ENCODE data around the gene FADS2. TPM values are rescaled to one million over a fixed set of nuclear protein-coding genes. Genes with fewer than 3 reads are reported as not detected.

The FADS2 gene
- total RNA-seq, 4 donors from 2014 or later: 7.8 to 40.1 (median 16.2) TPM

DNA sequence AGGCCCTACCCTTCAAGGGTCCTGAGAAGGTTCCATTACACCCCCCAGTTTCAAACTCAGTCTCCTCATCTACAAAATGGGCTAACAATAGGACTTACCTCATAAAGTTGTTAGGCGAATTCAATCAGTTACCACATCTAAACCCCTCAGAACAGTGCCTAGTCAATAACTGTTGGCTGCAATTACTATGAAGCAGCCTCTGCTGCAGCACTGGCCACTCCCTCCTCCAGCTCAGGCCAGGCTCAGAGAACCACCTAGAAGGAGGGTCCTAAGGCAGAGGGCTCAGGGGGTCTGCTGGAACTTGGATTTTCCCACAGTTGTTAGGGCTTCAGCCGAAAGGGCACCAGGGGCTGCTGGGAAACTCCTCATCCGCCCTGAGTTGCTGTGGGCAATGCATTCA, 58.5 kb downstream of the FADS2 start:
- TF ChIP-seq, protein P1, sequence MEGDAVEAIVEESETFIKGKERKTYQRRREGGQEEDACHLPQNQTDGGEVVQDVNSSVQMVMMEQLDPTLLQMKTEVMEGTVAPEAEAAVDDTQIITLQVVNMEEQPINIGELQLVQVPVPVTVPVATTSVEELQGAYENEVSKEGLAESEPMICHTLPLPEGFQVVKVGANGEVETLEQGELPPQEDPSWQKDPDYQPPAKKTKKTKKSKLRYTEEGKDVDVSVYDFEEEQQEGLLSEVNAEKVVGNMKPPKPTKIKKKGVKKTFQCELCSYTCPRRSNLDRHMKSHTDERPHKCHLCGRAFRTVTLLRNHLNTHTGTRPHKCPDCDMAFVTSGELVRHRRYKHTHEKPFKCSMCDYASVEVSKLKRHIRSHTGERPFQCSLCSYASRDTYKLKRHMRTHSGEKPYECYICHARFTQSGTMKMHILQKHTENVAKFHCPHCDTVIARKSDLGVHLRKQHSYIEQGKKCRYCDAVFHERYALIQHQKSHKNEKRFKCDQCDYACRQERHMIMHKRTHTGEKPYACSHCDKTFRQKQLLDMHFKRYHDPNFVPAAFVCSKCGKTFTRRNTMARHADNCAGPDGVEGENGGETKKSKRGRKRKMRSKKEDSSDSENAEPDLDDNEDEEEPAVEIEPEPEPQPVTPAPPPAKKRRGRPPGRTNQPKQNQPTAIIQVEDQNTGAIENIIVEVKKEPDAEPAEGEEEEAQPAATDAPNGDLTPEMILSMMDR (IDR thresholded peaks at IDR 0.05): no peak
- DNase-seq (ENCODE audit: low spot score): no peak
- ATAC-seq (ENCODE audit: low FRiP score): no peak

DNA sequence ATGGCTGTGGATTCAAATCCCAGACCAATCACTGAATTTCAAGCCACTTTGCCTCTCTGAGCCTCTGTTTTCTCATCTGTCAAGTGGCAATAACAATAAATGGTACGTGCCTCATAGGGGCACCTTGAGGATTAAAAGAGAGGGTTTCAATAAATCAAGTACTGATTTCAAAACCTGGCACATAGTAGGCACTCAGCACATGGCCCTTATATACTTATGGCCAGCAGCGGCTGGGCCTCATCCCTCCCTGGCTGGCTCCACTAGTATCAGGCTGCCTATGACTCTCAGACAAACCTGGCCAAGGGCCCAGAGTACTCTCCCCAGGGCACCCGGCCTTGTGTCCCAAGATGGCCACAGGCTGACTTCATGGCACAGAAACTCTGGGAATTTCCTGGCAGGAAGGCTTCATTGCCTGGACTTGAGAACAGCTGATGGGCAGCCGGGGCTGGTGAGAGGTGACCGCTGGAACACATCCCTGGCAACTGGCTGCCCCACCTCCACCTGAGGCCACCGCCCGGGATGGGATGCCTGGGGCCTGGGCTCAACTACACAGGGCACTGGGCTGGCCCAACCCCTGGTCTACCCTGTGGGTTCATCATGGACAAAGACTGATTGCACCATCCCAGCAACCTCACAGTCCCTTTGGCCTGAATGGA, 59.9 kb downstream of the FADS2 start:
- TF ChIP-seq, protein P1 (IDR thresholded peaks at IDR 0.05): no peak
- DNase-seq (ENCODE audit: low spot score) (no peak), ATAC-seq (ENCODE audit: low FRiP score) (peak; percentile 3)

DNA sequence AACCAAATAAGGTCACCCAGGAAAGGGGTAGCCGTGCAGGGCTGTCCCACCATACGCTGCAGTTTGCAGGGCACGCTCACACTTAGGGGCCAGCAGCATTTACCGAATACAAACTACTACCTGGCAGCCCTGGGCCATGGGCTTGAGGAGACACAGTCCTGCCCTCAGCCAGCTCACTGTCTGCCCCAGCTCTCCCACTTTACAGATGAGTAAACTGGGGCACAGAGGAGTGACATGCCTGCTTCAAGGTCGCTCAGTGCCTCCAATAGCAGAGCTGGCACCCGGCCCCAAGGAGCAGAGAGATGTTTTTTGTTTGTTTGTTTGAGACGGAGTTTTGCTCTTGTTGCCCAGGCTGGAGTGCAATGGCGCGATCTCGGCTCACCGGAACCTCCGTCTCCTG, 60.5 kb downstream of the FADS2 start:
- ATAC-seq (ENCODE audit: low FRiP score) (no peak), DNase-seq (ENCODE audit: low spot score) (no peak)
- TF ChIP-seq, protein P1 (IDR thresholded peaks at IDR 0.05): no peak

DNA sequence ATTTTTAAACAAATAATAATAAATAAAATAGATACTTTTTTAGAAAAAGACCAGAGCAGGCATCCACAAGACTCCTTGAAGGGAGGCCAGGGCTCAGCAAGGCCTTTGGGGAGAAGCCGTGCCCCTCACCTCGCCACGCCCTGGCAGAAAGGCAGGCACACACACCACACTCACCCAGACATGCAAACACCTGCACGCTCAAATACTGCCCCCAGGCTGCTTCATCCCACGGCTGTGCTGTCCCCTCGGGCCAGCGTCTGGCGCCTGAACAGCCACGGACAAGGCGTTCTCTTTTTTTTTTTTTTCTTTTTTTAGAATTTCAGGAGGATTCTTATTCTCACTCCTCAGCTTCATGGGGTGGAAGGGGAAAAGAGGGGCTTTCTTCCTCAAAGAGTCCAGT, 61.7 kb downstream of the FADS2 start:
- no peak for DNase-seq (ENCODE audit: low spot score)
- TF ChIP-seq, protein P1 (IDR thresholded peaks at IDR 0.05): no peak
- ATAC-seq (ENCODE audit: low FRiP score): no peak

DNA sequence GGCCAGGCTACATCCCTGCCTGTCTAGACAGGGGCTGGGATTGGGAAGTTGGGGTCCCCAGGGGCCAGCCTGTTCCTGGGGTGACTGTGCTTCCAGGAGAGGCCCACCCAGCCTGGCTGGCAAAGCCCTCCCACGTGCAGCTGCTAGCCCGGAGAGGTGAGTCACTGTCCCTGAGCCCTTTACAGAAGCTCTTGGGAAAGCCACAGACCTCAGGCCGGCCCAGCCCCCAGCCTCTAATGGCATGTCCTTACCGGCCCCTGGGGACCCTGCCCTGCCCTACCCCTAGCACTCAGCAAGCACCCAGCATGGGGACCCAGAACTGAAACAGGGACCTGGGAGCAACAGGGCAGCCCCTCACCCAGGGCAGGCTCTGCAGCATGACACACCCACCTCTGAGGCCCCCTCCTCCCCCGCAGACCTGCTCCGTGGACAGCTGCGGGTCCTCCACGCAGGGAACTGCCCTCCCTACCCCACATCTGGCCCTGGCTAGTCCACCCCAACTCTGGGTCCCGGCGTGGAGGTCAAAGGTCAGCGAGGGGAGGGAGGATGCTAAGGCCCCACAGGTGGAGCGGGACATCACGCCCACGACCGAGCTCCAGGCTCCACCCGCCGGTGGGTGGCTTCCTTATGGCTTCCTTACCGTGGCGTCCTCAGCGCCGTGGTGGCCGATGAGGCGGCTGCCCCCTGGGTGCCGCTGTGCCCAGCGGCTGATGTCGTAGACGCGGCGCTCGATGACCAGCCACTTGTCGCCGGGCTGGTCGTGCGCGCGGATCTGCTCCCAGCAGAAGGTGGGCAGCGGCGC, 62.6 kb downstream of the FADS2 start:
- TF ChIP-seq, protein P1 (IDR thresholded peaks at IDR 0.05): no peak
- DNase-seq (ENCODE audit: low spot score): peak; percentile 58
- ATAC-seq (ENCODE audit: low FRiP score): peak; percentile 41

DNA sequence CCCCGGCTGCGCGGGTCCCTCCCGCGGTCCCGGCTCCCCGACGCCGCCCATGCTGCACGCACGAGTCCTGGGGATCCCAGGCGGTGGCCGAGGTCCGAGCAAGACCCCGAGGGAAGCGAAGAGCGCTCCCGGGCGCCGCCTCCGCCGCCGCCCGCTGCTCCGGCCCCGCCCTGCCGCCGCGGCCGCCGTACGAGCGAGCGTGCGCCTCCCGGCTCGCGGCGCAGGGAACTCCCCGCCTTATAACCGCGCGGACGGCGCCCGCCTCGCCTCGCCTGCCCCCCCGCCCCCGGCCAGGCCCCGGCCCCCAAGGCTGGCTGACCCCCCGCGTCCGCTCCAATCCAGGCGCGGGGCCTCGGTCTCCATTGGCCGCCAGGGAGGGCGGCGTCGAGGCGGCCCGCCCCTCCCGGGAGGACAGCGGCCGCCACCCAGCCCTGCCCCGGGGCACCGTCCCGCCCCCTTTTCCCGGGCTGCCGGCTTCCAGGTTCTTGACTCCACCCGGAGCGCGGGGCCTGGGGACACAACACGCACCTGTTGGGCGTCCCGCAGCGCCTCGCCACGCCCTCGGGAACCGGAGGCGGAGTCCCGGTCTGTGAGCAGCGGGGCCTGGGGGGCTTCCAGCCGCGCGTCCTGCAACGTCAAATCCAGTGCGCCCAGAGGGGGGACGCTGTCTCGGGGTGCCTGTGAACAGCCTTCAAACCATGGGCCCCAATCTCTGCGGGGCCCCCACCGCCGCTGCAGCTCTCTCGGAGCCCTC, 63.4 kb downstream of the FADS2 start, which contains the start of gene FADS3:
Gene FADS3 (minus strand): TSS at position 215 of the 754 bp plus-strand sequence. CDS start 164 bp downstream, at position 51.
- TF ChIP-seq, protein P1 (IDR thresholded peaks at IDR 0.05): no peak
- ATAC-seq (ENCODE audit: low FRiP score) (peak; percentile 85), DNase-seq (ENCODE audit: low spot score) (peak; percentile 55)

All from omental fat pad (tissue), 4 donors.